Activated CD8-positive, alpha-beta memory T cell treated with anti-CD3 and anti-CD28 coated beads for 36 hours (primary cell): Measurements from ENCODE around the gene GALNT2. TPM values are rescaled to one million over a fixed set of nuclear protein-coding genes. Genes with fewer than 3 reads are reported as not detected.

ENCODE experiments used
- CTCF ChIA-PET: fragments of 350-600 bp; sonication (Branson Sonifier 250); formaldehyde crosslinking; loops from one replicate; lab custom pipeline; 2021; ENCODE audit warnings: antibody characterized with exemption; lab: Charles Lee
- POLR2A ChIA-PET: fragments of 350-600 bp; sonication (Branson Sonifier 250); formaldehyde crosslinking; loops from one replicate; lab custom pipeline; 2021; ENCODE audit warnings: antibody characterized with exemption; lab: Charles Lee
- total RNA-seq, 2 experiments: library from RNA; stranded (reverse); gene quantifications; one replicate each; pipeline ENCODE4 v1.2.3, GENCODE V29; 2021

GALNT2 gene
- total RNA-seq, 2 experiments from 2014 or later = 66.2 to 70.1 TPM

DNA sequence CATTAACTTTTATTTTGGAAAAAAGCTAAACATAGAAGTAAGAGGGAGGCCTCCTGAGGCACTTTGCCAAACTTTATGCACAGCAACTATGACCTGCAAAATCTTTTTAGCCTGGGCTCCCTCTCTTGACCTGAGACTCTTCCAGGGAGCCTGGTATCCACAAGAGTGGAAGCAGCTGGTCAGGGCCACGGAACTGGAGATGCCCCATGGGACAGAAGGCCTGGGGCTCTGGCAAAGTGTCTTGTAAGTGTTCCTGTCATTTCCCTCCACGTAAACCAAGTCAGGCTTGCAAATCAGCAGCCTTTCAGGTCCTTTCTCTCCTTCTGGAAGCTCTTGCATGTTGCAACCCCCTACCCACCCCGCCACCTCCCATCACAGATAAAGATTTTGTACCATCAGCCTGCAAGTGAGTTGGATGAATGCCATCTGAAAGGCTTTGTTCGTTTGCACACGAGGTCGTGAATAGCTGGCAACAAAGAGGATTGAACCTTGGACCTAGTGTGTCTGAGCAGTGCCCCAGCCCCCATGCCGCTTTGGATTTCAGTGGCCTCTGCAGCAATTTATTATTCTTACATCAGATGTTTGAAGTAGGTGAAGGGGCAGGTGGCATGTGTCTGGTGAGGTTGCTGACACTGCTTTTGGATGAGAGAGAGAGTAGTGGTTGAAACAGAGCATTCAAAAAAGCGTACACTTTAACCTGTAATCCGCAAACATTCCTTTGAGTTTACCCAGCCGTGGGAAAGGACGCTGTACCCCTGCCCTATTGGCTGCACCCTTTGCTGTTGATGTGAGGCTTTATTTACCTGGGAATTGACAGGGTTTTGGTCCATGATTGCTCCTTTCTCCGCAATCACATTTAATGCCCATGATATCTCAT, 91.6 kb downstream of the GALNT2 start:
- ChIA-PET POLR2A (no interaction called here), CTCF (interaction anchor here (0.7 to 1.6 kb wide), 2 partner anchors 8 to 630 kb away, joined by 4 read pairs; no protein-coding TSS in a partner anchor)

DNA sequence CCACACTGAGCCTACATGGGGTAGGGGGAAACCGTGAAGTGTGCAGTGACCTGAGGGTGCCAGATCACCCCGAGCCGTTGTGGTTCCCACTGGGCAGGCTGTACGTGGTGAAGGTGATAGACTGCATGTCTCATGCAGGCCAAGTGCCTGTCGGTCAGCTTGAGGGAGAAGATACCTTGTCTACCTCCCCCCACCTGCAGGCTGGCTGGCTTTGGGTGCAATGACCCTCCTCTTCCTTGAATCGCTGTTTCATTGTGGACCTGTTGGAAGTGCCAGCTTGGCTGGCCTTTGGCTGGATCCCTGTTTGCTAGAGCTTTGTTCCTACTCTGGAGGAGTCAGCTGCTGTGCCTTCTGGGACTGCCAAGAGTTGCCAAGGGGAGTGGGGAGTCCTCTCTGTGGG, 92.5 kb downstream of the GALNT2 start:
- ChIA-PET POLR2A (no interaction called here), CTCF (no interaction called here)

DNA sequence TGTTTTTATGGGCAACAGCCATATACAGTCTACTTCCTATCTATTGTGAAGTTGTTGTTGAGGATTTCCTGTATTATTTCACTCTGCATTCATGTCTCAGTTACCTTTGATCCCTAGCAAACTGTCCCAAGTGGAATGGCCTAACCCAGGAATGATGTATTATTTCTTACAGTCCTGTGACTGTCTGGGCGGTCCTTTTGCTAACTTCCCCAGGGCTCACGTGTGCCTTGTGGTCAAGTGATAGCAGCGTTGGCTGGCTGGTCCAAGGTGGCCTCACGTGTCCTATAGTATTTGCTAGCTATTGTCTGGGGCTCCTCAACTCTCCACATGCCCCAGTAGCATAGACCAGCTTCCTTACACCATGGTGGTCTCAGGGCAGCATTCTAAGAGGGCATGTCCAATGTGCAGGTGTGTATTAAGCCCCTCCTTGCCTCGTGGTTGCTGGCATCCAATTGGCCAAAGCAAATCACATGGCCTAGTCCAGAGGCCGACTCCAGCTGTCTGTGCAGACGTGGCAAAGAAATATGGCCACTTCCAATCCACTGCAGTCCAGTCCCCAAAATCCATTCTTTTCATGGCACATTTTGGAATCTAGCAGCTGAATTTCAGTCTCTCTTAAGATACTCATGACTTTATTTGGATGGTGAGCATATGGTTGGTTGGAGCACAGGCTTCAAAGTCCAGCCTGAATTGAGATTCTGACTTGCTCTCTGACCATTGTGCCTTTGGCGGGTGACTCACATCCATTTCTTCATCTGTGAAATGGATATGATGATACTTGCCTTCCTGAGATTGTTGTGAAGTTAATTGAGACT, 94.1 kb downstream of the GALNT2 start:
- ChIA-PET POLR2A (no interaction called here), CTCF (interaction anchor here (0.7 kb wide), 1 partner anchor 10 kb away, joined by 3 read pairs; no protein-coding TSS in a partner anchor)

DNA sequence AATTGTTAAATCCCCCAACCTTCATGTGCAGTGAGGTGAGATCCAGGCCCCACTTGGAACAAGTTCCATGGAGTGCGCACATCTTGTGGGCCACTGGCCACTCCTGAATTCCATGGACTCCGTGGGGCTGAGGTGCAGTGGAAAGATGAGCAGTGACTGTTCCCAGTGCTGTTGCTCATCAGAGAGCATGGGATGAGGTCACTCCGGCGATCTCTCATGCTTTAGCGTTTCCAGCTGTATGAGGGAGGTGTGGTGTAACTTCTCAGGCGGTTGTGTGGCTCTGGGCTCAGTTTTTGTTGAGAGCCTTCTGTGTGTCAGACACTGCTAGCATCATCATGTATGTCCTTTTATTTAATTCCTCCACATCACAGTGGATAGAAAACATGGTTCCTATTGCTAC, 96.2 kb downstream of the GALNT2 start:
- CTCF ChIA-PET = no interaction called here
- POLR2A ChIA-PET = no interaction called here

DNA sequence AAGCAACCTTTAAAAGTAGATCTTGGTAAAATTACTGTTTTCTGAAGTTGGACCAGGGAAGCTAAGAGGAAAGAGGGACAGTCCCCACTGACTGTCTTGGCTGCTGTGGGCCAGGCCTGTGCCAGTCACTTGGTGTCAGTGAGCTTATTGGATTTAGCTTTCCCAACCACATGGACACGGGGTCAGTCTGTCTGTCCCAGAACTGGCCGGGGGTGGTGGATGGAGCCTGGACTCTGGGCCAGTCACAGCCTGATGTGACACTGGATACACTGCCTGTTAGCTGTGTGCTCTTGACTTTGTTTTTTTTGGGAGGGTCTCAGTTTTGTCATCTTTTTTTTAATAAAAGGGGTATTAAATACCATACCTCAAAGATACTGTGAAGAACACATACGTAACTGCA, 96.7 kb downstream of the GALNT2 start:
- ChIA-PET CTCF (no interaction called here), POLR2A (no interaction called here)

DNA sequence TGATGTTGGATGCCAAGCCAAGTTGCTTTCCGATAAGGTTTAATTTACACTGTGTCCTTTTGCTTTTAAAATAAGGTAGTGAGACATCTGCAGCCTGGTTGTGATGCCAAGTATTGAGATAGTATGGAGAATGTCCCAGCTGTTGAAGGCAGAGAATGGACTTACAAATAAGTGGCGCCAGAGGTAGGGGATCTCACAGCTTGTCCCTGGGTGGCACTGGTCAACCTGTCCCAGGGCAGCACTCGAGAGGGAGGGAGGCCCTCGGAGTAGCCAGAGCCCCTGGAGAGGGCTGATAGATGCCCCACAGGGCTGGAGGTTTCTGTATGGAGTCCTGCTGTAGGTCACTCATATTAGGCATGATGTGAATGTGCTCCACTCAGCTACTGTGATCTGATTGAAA, 98.5 kb downstream of the GALNT2 start:
- ChIA-PET POLR2A (no interaction called here), CTCF (no interaction called here)

DNA sequence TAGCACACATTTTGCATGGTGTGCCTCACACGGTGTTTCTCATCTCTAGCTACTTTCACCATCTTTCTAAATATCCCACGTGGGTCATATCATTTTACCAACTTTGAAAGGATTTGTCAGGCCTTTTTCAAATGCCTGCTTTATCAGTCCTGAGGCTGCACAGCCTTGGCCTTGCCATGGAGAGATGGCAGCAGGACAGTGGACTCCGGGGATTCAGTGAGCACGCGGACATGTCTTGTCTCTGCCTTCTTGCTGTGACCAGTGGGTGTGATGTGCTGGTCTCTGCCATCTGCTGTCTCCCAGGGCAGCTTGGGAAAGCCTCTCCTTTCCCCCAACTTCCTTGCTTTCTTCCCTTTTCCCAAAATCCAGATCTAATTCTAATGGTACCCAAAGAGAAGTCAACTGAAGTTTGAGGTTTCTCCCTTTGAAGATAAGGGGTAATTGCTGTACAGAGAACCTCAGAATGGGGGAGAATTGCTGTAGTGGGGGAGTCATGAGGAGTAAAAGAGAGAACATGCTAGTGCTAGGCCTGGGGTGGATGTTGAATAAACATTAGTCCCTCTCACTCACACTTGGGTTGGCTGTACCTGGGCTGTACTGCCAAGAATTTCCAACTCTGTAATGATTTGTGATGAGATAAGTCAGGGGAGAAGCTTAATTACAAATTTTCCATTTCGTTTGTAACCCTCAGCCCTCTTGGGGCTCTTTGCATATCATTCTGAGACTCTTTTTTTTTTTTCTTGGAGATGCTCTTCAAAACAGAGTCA, 99.5 kb downstream of the GALNT2 start:
- ChIA-PET POLR2A (interaction anchor here (0.7 kb wide), 1 partner anchor 62 kb away, joined by 4 read pairs; no protein-coding TSS in a partner anchor), CTCF (interaction anchor here (0.7 to 1.6 kb wide), 6 partner anchors 9 to 136 kb away, joined by 3 to 6 read pairs (median 4); no protein-coding TSS in a partner anchor)

DNA sequence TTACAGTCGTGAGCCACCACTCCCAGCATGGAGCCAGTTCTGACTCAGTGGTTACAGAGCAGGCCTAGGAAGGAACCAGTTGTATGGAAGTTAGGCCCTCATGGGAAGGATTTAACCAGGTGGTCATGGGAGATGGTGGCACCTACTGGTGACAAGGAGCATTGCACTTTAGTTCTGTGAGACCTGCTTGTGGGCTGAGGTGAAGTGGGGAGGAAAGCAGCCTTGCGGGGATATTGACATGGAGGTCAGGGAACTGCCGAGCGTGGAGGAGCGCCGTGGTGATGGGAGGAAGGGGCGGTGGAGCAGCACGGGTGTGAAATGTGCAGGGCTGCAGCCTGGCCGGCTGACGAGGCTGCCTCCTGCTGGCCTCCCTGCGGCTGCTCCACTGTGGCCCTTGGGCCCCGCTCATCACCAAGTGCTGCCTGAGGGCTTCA, 100.4 kb downstream of the GALNT2 start:
- ChIA-PET POLR2A (interaction anchor here (0.7 kb wide), 1 partner anchor 84 kb away, joined by 8 read pairs; no protein-coding TSS in a partner anchor), CTCF (interaction anchor here (0.7 to 1.6 kb wide), 9 partner anchors 10 to 637 kb away, joined by 3 to 6 read pairs (median 4); no protein-coding TSS in a partner anchor)

DNA sequence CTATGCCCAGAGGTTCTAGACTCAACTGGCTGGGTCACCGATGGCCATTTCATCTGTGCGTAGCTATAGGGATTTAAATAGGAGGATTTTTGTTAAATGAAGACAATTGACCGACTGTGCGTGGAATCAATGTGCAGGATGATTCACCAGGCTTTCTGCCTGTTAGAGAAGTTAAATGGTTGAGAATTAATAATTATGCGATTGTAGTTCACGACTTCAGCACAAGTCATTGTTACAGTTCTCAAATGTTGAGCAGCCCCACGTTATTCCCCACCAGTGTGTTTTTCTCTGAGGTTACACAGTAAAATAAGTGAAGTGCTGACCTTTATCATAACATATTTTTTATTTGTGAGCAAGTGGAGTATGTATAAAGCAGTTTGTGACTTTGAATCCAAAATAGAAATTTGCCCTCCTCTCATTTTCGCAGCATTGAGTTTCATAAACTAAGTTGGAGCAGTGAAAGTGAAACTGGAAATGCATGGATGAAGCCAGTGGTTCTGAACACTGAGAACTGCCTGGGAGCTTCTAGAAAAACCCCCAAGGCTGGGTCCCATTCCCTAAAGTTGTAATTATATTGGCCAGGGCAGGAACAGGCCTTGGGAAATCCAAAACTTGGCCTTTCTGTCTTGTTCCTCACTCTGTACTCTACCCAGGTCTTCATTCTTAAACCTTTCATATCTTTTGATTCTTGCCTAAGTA, 102.6 kb downstream of the GALNT2 start:
- ChIA-PET POLR2A (no interaction called here), CTCF (no interaction called here)

DNA sequence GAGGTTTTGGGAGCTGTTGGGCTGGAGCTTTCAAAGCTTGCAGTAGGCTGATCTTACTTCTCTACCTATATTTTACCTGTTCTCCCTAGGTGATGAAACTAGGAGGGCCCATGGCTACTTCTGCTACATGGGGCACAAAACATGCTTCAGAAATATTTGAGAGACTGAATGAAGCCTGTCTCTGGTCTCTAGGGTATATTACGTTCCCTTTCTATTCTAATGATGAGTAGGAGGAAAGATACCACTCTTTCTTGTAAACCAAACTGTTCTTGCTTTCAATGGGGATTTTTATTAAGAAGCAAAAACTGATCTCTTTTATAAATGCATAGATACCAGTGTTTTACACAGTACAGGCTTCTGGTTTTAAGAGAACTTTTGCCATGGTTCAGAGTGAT, 103.1 kb downstream of the GALNT2 start:
- POLR2A ChIA-PET = no interaction called here
- CTCF ChIA-PET = no interaction called here

DNA sequence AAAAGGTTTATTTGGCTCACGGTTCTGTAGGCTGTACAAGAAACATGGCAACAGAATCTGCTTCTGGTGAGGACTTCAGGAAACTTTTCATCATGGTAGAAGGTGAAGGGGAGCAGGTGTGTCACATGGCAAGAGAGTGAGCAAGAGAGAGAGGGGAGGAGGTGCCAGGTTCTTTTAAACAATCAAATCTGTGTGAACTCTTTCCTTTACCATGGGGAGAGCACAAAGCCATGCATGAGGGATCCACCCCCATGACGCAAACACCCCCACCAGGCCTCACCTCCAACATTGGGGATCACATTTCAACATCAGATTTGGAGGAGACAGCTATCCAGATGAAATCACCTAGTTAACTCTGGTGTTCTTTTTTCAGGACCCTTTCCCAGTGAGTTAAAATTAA, 103.6 kb downstream of the GALNT2 start:
- ChIA-PET CTCF (no interaction called here), POLR2A (no interaction called here)

DNA sequence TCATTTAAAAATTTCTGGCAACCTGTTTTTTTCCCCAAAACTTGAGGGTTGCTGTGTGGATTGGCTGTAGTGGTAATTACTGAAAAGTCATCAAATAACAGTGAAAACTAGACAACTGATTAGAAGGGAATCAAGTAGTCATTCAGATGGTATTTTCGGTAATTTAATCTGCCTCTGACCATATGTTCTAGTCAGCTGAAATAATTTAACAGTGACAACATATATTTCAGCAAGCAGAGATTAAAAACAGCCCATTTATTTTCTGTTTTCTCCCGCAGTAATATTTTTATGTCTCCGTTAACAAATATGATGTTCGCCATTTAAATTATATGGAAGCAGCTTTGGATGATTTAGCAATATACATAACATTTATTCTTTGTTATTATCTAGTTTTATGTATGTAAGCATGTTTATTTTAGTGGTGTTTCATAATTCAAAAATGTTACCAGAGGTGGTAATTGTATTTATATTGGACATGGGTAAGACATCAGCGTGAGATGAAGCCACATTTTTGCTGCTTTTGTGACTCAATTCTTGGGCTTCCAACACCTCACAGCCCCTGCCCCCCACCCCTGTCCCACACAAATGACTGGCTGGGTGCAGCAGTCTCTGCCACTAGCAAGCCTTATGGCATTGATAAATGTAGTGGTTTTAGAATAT, 104.4 kb downstream of the GALNT2 start:
- ChIA-PET CTCF (no interaction called here), POLR2A (no interaction called here)

DNA sequence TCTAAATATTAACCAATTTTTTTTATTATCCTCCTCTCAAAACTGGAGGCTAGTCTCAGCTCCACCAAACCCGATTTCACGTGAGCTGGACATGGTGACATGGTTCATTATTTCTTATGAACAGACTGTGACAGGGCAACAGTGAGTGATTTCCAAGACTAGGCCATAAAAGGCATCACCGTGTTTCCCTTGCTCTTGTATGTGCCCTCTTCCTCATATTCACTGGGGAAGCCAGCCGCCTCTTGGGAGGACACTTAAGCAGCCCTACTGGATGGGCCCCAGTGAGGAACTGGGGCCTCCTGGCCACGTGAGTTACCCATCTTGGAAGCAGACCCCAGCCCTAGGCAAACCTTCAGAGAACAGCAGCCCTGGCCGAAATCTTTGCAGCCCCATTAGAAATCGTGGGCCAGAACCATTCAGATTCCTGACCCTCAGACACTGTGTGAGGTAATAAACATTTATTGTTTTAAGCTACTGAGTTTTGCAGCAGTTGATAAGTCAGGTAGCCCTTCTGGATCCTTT, 105.0 kb downstream of the GALNT2 start:
- POLR2A ChIA-PET = no interaction called here

DNA sequence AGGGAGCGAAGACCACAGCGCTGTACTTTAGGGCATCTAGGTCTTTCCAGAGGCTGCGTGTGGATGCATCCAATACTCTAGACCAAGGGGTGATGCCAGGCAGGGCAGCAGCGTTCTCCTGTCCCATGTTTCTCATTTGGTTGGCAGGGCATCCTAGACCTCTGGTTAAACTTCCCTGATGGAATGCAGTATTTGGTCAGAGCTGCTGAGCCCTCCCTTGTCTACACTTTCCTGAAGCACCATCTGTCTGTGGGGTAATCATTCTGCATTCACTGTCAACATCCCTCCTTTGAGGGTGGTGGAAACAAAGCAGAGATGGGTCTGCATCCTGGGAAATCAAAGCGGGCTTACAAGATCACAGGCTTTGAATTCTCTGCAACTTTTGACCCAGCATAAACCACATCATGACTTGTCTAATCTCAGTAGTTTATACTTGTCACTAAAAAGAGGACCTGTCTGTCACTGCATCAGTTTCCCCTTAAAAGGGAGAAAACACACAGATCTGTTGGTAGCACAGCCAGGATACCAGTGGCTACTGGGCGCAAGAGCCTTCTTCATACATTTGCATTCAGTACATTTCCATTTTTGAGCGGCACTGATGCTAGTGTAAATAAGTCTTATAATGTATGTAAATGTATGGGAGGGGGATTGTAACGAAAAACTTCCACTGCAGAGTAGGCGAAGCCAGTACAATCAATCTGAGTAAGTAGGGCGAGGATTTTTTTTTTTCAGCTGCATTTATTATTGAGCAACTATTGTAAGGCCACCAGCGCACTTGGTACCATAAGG, 106.3 kb downstream of the GALNT2 start:
- POLR2A ChIA-PET = interaction anchor here (0.5 kb wide), 1 partner anchor 10 kb away, joined by 3 read pairs; no protein-coding TSS in a partner anchor
- CTCF ChIA-PET = no interaction called here

More for the DNA sequence above, 105.0 kb downstream of the GALNT2 start:
- CTCF ChIA-PET = no interaction called here

DNA sequence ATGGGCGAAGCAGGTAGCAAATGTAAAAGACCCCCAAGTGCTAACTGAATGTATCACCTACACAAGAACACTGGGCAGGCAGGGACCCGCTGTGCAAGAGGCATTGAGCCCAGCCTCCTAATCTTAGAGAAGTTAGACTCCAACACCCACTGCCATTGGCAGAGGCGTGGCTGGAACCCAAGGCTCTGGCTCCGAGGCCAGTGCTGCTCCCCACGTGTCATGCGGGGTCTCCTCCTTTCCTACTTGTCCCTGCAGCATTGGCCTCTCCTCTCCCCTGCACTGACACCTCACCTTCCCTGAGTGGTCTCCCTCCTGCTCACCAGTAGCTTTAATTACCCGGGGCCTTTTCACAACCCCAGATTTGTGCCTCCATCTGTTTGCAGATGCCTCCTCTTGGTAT, 107.0 kb downstream of the GALNT2 start:
- POLR2A ChIA-PET = no interaction called here
- CTCF ChIA-PET = no interaction called here

DNA sequence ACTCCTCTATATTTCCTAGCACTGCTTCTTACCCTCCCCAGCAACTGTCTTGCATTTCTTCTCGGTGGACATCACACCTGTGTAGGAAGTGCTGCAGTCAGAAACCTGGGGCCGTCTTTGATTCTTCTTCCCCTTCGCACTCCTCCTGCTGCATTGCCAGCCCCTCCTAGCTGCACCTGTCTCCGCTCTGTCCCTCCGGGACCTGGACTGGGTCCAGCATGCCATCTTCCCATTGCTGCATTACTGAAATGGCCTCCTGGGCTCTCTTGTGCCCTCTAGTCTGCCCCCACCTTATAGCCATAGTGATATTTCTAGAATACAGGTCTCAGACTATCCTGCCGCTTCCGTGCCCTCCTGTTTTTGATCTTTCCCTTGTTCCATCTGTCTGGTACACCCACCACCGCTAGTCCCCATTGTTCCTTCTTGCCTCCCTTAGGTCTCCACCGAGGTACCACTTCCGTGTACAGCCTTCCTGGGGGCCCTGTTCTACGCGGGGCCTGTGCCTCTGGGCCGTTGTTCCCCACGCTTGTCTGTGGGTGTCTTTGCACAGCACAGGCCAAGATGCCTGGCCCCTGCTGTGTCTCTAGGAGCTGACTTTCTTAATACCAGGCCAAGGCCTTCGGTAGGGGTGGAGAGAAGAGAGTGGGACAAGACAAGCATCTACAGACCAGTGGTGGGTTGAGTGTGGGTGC, 107.6 kb downstream of the GALNT2 start:
- CTCF ChIA-PET = interaction anchor here (0.5 kb wide), 1 partner anchor 537 kb away, joined by 3 read pairs; no protein-coding TSS in a partner anchor
- POLR2A ChIA-PET = no interaction called here
